ENCODE results near the gene RBM15B. TPM values are rescaled to one million over a fixed set of nuclear protein-coding genes. Genes with fewer than 3 reads are reported as not detected.

The RBM15B gene
- total and polyA plus RNA-seq, 9 of the 15 experiments (the other 6 are each of a cell fraction or from before 2014, with no cell fraction given), result 1.8 to 21.0 (median 10.5) TPM

DNA sequence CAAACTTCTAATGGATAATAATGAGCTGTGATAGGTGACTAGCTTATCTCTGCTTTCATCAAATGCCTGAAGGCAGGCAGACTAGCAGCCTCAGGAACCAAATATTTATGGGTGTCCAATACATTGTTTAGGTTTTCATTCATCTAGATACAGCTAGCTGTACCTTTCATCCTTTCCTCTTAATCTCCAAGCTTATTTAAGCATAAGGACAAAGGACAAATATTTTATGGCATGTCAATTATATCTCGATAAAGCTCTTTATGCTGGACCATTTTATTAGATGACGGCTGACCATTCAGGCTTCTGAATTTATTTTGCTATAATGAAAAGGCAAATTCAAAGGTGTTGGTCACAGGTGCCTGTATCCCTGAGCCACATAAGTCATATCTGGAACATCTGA is 16.9 kb downstream of the RBM15B start:
- Histone ChIP-seq H3K36me3 (ENCODE audit: control insufficient read depth, insufficient read depth, low read length) (peaks cover 60% of the 10 kb centered on the region), H3K27me3 (ENCODE audit: control insufficient read depth in 2 of 2, insufficient read depth in 2 of 2, low read length in 2 of 2) (no peaks in the 10 kb centered on the region), H3K9me3 (replicated peaks; ENCODE audit: control insufficient read depth, insufficient read depth, low read depth, low read length) (no peaks in the 10 kb centered on the region), H3K27ac (ENCODE audit: extremely low read depth, low read depth, low read length) (no peak overlapping the region), H3K79me2 (ENCODE audit: control insufficient read depth, insufficient read depth, low read length) (no peaks in the 10 kb centered on the region), H3K9me1 (ENCODE audit: control insufficient read depth, insufficient read depth, low read length) (no peaks in the 10 kb centered on the region), H3K4me2 (ENCODE audit: insufficient read depth, low read length) (no peak overlapping the region), H3K4me1 (replicated peaks in 1 of 2; ENCODE audit: control insufficient read depth in 2 of 2, insufficient read depth in 2 of 2, low read length in 2 of 2) (no peaks in the 10 kb centered on the region), H2AFZ (ENCODE audit: low read depth, low read length) (no peak overlapping the region), H3K4me3 (no peak overlapping the region), H3K9ac (ENCODE audit: insufficient read depth in 1 of 2, low read depth in 2 of 2, low read length in 2 of 2) (no peak overlapping the region), H4K20me1 (replicated peaks; ENCODE audit: control insufficient read depth, insufficient read depth, low read length) (no peaks in the 10 kb centered on the region)
- POLR2A ChIA-PET, result interaction anchor here (0.6 kb wide), 1 partner anchor 805 kb away, joined by 3 read pairs; no protein-coding TSS in a partner anchor
- ATAC-seq (no peak), DNase-seq (ENCODE audit: extremely low read depth in 1 of 4, low spot score in 3 of 4) (no peak), FAIRE-seq (no peak)
- in situ Hi-C loops (cut with MboI), result no loop called here
- BruUV-seq (replicated peaks), result no TSS peak
- 92% methylated on average over 2 of the region's 2 CpGs for WGBS (ENCODE audit: insufficient coverage, low coverage, missing lambda C conversion rate)
- CTCF ChIA-PET (ENCODE audit: low intra/inter-chr PET ratio), result interaction anchor here (0.8 kb wide), 1 partner anchor 19 kb away, joined by 3 read pairs; no protein-coding TSS in a partner anchor
- TF ChIP-seq ZC3H8 (IDR thresholded peaks at IDR 0.05), result no peak
- no peak for TF ChIP-seq SMAD4 (CRISPR knock-in tag; conservative IDR thresholded peaks at IDR 0.05)
- TF ChIP-seq ZFP30 (CRISPR knock-in tag; IDR thresholded peaks at IDR 0.05; ENCODE audit: borderline replicate concordance), result no peak
- no peak for TF ChIP-seq HLTF (IDR thresholded peaks at IDR 0.05)
- no peak for TF ChIP-seq SAFB (IDR thresholded peaks at IDR 0.05; ENCODE audit: borderline replicate concordance, low read depth, low read length)
- no peak for TF ChIP-seq MEF2A (IDR thresholded peaks at IDR 0.05; ENCODE audit: control insufficient read depth, low read depth, low read length)
- TF ChIP-seq ZNF324 (CRISPR knock-in tag; IDR thresholded peaks at IDR 0.05), result no peak
- no peak for TF ChIP-seq EWSR1 (IDR thresholded peaks at IDR 0.05; ENCODE audit: borderline replicate concordance, low read depth, partially characterized antibody)
- no peak for TF ChIP-seq MCM2 (IDR thresholded peaks at IDR 0.05; ENCODE audit: low read depth)
- TF ChIP-seq ZNF75A (CRISPR knock-in tag; IDR thresholded peaks at IDR 0.05), result no peak
- no peak for TF ChIP-seq FUS (optimal IDR thresholded peaks at IDR 0.05; ENCODE audit: low read depth, low read length)
- no peak for TF ChIP-seq HIVEP1 (CRISPR knock-in tag; IDR thresholded peaks at IDR 0.05)
- no peak for TF ChIP-seq MXI1 (IDR thresholded peaks at IDR 0.05; ENCODE audit: low read depth, low read length)
- TF ChIP-seq HMGN3 (IDR thresholded peaks at IDR 0.05; ENCODE audit: borderline replicate concordance, extremely low read depth, insufficient read length, low read depth, low read length), result no peak
- TF ChIP-seq HCFC1 (IDR thresholded peaks at IDR 0.05; ENCODE audit: low read depth, low read length), result no peak
- TF ChIP-seq, protein P1, sequence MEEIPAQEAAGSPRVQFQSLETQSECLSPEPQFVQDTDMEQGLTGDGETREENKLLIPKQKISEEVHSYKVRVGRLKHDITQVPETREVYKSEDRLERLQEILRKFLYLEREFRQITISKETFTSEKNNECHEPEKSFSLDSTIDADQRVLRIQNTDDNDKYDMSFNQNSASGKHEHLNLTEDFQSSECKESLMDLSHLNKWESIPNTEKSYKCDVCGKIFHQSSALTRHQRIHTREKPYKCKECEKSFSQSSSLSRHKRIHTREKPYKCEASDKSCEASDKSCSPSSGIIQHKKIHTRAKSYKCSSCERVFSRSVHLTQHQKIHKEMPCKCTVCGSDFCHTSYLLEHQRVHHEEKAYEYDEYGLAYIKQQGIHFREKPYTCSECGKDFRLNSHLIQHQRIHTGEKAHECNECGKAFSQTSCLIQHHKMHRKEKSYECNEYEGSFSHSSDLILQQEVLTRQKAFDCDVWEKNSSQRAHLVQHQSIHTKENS (CRISPR knock-in tag; IDR thresholded peaks at IDR 0.05), result no peak
- TF ChIP-seq ZNF695 (CRISPR knock-in tag; IDR thresholded peaks at IDR 0.05), result no peak
- intact Hi-C loops (cut with micrococcal nuclease), result no loop called here

Data from K562 (cell line).